Activated CD4-positive, CD25-positive, alpha-beta regulatory T cell treated with anti-CD3 and anti-CD28 coated beads, Interleukin-2, amount 50 U/mL, for 24 hours (primary cell): ENCODE results near the gene SKP1.

ENCODE experiments used
- ATAC-seq, 2 donors: fragments of 150-1000 bp; cut with Tn5 transposase; one replicate each; pipeline ENCODE4 v1.10.0; 2021; ENCODE audit warnings: mild to moderate bottlenecking in 1 of 2, moderate library complexity in 1 of 2

The SKP1 gene

DNA sequence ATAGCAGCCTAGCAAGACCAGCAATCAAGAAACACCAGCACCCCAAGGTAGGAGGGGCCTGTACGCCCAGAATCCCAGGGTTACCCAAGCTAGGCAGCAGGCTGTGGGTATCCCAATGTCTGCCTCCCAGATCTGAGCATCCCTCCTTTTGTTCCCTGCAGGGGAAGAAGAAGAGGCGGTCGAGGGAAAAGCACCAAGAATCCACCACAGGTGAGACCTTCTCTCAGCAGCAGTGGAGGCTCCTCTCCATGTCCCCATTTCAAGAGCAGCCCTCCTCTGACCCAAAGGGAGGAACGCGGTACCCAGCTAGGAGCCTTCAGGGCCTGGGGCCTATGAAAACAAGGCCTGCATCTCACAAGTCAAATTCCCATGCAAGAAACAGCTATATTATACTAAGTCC, 33.3 kb downstream of the SKP1 start:
- ATAC-seq = no peak

DNA sequence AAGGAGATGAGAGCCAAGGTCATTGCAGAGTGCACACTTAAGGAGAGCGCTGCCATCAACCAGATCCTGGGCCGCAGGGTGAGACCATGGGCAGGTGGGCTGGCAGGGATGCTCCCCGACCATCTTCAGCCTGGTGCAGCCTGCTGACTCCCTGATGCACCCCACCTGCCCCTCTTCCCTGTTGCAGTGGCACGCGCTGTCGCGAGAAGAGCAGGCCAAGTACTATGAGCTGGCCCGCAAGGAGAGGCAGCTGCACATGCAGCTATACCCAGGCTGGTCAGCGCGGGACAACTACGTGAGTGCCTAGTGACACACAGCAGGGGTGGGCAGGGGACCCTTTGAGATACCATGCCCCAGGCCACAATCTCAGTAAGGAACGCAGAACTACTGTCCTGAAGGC, 33.9 kb downstream of the SKP1 start:
- ATAC-seq = no peak

DNA sequence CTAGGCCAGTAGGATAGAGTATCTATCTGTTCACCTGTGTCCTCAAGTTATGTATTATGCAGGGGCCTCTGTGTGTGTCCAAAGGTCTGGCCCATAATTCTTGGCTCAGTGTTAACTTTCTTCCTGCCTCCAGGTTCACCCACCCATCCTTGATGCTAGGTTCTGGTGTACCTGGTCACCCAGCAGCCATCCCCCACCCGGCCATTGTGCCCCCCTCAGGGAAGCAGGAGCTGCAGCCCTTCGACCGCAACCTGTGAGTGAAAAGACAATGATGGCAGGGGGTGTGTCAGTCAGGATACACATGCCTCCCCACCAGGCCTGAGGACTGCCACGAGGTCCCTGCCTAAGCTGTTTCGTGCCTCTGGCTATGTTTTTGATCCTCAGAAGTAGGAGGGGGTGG, 34.7 kb downstream of the SKP1 start:
- no peak for ATAC-seq

DNA sequence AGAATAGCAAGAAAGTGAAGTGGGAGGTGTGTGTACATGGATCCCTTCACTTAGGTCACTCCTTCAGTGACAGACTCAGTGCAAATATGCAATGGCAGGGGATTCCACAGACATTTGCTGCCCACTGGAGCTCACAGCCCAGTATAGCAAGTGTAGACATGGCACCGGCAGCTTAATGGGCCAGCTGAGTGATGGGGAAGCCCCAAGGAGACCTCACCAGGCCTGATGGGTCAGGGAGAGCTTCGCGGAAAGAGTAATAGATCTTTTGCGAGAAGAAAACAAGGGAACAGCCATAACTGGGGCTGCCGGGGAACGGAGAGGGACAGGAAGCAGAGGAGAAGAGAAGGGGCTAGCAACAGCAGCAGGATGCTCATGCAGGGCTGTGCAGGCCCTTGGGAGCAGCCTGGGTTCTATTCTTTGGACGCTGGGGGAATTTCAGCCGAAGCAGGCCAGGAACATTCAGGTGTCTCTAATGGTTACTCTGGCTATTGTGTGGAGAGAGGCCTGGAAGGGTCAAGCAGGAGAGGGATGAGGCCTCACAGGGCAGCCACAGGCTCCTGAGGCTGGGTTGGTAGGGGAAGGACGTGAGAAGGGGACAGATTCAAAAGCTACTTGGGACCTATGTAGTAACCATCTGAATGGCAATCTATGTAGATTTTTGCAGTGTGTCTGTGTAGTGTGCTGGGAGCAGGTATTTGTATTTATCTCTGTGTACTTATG, 35.3 kb downstream of the SKP1 start:
- peak in 1 of 2 donors; percentile 7 for ATAC-seq

DNA sequence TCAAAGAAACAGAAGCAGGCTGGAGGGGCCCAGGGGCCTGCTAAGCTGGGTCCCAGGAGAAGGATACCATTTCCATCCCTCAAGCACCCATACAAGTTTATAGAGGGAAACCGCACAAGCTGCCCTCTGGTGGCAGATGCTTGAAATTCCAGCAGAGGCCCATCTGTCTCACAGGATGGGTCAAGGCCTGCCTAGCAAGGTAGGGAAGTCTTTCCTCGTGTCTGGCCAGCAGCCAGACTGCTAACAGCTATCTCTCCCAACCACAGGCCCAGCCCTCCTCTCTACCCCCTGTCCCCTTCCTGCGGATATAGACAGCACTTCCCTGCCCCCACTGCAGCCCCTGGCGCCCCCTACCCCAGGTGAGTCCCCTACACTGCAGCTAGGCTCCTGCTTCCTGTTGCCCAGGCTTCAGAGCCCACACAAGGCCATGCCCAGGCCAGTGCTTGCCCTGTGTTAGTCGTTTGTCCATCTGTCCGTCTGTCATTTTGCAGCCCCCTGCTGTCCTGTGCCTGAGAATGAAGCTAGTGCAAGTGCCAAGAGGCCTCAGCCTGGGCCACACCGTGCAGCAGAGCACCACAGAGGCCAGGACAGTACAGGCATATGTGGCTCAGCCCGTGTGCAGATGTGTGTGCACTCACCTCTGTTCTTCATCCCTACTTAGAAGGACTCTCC, 36.1 kb downstream of the SKP1 start:
- ATAC-seq = peak; percentile 36 to 37

DNA sequence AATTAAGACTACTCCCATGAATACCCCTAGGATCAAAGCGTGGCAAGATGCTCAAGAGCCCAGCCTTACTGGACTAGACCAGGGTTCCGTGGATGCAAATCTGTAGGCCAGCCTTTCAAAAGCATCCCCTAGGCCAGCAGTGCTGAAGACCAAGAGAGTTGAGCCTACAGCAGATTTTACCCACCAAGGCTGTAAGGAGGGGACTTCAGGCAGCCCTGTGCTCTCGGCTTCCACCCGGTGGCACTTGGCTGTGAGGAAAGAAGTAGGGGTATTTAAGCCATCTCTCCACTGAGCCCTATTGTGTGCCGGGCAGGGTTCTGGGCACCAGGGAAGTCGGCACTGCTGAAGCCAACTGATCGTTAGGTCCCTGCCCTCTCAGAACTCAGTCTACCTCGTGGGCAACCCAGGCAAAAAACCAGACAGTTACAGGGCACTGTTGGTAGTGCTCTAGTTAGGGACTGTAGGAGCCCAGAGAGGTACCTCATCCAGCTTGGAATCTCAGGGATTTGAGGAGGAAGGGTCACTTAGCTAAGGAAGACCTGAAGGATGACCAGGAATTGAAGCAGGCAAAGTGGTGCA, 36.8 kb downstream of the SKP1 start:
- ATAC-seq = no peak

DNA sequence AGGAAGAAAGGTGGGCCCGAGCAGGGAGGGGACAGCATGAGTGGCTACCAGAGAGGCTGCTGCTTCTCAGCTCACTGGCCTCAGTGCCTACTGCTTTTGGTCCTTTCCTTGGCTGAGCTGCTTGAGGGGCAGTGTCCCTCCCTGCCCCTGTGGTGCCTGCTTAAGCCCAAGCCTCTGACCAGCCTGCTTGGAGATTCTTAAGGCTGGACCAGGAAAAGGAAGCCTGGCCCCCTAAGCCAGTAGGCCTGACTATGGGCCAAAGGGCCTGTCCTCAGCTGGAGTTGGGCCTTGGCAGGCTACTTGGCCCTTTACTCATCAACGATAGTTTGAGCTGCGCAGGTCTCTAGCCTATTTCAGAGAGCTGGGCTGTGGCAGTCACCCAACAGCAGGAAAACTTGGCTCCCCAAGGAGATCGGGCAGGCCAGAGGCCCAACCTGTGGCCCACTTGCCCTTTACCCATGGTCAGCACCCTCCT, 37.3 kb downstream of the SKP1 start:
- no peak for ATAC-seq

DNA sequence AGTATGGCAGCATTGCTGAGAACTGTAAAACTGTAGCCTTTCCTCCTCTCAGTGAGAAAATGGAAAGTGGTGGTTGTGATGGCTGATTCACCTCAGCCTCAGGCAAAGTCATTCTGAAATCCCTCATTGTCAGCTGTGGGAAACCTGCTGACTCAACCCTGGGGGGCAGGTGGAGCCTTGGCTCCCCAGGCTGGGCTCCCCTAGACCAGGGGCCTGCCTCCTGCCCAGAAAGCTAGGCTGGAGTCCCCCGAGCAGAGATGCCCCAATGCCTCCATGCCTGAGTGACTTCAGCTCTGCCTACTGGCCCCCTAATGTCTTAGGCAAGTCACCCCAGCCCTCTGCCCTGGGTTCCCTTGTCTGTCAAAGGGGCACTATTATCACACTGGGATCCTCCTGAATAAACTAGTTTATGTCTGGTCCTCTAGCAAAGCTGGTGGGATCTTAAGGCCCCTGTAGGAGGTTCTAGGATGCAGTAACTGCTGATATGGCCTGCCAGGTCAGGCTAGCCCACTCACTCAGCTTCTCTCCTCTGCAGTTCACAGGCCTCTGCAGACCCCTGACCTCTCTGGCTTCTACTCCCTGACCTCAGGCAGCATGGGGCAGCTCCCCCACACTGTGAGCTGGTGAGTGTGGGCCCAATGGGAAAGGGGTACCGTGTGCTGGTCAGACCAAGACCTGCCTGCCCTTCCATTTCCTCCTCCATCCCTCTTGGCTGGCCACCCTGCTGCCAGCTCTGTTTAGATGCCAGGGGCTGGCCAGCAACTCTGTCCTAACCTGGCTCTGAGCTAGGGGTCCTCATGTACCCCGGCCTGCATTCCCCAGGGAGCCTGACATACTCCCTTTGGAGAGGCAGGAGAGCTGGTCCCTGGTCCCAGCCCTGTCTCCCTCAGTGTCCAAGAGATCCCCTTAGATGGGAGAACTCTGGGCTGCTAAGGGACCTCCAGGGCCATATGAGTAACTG, 38.1 kb downstream of the SKP1 start:
- peak; percentile 88 for ATAC-seq

DNA sequence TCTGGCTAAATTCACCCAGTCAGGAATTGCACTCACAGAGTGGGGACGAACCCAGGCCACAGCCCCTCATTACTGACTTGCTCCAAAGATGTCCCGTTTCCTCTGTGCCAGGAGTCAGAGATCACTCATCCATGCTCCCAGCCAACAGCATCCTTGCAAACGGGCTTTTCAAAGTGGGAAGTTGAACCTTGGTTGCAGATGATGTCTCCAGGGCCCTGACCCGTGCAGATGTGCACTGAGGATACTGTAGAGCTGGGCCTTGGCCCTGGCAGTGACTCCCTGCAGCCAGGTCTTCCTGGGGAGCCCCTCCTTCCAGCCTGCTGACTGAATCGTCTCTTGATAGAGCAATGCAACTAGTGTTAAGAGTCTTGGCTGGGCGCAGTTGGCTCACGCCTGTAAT, 40.0 kb downstream of the SKP1 start:
- ATAC-seq = no peak

DNA sequence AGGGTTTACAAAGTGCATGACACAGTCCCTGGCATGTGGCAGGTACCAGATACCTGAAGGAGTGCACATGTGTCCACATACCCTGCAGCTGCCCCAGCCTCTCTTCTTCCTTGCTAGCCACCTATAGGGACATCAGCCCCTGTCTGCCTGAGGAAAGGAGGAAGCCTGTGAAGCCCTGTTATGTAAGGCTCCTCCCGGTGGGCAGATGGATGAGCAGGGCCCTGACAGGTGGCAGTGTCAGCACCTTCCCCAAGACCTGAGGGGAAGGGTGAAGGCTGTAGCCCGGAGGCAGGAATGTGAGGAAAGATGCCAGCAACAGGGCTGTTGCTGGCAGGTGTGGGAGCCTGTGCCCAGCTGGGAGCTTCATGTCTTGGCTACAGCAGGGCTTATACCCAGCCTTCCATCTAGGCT, 40.5 kb downstream of the SKP1 start:
- ATAC-seq = no peak

DNA sequence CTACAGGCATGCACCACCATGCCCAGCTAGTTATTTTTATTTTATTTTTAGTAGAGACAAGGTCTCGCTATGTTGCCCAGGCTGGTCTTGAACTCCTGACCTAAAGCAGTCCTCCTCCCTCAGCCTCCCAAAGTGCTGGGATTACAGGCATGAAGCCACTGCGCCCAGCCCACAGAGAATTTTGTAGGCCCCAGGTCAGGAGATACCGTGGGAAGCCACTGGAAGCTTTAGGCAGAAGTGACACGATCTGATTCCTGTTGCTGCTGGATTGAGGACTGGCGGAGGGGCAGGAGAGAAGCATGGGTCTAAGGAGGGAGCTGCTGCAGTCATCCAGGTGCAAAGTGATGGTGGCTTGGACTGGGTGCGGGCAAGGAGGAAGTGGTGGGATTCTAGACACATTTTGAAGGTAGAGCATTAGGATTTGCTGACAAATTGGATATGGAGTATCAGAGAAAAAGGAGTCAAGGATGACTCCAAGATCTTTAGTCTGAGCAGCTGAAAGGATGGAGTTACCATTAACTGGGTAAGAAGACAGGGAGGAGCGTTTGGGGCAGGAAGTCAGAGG, 41.6 kb downstream of the SKP1 start:
- ATAC-seq = no peak

DNA sequence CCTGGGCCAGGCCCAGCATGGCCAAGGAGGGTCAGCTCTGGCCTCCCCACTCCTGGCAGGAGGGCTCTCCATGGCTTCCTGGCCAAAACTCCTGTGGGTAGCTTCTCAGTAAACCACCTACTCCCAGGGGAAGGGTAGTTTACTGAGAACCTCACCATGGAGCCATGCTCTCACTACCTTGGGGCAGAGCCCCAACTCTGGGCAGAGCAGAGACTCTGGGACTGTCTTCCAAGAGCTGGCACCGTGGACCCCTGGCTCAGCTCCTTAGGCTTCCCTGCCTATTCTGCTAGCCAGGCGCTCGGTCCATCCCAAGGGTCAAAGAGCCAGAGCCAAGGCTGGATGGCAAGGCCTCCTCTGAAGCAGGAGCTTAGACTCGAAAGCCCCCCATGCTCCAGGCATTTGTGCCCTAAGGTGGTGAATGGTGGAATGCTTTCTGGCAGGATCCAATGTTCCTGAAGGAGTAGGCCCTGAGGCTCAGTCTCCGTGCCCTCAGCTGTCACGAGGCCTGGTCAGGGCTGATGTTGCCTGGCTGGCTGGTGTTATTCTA, 42.7 kb downstream of the SKP1 start:
- ATAC-seq = no peak

DNA sequence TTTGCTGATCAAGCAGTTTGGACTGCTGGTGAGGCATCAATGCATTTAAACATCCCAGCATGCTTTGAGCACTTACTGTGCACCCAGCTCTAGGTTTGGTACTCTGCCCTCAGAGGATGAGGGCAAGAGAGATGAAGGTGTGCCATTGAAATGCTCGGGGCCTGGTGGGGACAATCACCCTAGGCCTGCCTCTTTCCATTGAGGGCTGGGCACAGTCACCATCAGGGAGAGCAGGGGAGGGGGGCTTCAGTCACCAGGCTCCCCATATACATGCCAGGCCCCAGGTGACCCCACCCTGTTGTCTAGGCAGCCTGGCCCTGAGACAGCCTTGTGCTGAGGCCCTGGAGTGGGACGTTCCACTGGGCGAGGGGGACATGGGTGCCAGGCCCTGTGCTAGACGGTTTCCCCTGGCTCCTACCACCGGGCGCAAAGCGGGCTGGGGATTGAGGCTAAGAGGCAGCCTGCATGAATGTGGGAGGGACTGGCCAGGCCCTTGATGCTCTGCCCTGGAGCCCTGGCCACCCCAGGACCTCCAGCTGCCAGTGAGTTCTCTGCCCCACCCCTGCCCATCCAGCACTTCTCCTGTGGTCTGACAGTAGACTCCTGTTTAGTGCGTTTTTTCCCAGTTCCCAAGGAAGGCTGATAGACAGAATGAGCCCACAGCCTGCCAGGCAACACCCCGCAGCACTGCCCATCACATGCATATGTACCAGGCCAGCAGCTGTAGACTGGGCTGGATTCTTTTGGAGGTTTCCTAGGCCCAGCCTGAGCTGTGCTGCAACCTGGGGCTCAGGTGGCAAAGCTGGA, 43.4 kb downstream of the SKP1 start:
- ATAC-seq = peak; percentile 9 to 18

DNA sequence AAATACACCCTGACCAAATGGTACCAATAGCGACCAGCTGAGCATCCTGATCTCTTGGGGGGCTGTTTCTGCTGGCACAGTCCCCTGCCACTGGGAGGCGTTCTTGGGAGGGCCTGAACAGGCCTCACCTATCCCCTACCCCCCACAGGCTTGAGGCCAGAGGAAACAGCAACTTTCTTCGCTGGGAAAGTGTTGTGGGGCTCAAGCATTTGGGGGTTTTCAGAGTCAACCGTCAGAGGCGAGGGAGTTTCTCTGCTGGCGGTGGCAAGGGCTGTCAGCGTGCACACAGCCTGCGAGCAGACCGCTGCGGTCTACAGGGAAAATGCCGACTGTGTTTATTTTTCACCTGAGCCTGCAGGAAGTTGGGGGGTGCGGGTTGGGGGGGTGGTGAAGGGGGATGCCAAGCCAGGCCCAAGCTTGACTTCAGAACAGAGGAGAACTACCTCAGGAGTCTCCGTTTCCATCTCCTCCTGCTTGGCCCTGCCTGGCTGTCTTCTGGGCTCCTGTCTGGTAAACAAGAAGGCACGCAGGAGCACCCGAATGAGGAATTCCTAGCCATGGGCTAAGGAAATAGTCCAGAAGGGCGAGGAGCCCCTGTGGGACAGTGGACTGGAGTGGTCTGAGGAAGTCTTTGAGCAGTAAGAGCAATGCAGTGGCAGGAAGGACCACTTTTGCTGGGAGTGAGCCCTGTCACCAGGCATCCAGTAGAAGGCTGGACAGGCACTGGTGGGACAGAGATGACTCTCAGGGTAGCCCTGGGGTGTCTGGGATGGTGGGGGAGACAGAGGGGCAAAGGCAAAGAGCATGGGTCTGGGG, 44.2 kb downstream of the SKP1 start:
- ATAC-seq = peak; percentile 62 to 64

DNA sequence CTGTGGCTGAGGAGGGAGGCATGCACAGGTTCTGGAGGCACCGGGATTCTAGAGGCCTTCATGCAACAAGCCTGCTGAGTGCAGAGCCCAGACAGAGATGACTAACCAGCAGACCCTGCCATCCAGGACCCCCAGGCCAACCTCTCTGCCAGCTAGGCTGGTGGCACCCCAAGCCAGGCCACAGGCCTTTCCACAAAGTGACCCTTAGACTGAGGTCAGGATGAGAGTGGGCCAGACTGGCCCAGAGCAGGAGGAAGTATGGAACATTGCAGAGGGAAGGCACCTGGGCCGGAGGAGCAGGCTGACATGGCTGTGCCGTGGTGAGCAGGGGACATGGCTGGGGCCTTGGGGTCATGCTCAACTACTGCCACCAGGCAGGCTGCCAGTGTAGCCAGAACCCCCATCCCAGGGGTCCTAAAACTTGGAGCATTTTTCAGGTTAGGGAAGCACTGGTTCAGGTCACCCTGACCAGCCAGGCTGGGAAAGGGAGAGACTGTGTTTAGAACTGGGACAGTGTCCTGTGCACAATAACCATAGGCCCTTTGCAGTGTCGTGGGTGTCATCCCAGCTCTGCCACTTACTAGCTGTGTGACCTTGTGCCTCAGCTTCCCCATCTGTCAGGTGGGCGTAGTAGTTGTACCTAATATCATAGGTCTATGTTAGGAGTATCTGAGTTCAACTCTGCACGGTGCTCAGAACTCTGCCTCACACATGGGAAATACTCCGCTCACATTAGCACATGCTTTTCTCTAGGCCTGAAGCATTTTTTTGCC, 45.0 kb downstream of the SKP1 start:
- ATAC-seq = peak in 1 of 2 donors; percentile 1

DNA sequence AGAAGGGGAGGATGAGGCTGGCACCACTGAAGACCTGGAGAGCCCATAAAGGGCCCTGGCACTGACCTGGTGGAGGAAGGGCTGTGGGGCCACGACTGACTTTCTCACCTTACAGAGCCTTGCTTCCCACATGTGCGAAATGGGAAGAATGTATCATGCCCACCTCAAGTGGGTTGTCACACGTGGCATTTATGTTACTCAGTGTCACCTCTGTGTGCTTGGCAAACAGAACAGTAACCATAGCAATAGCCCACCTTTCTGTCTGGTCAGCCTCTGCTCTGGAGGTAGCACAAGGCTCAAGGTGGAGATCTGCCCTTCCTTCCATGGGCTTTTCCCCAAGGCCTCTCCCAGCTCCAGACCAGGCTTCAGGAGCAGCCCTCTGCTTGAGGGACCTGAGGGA, 45.6 kb downstream of the SKP1 start:
- peak; percentile 18 to 25 for ATAC-seq

DNA sequence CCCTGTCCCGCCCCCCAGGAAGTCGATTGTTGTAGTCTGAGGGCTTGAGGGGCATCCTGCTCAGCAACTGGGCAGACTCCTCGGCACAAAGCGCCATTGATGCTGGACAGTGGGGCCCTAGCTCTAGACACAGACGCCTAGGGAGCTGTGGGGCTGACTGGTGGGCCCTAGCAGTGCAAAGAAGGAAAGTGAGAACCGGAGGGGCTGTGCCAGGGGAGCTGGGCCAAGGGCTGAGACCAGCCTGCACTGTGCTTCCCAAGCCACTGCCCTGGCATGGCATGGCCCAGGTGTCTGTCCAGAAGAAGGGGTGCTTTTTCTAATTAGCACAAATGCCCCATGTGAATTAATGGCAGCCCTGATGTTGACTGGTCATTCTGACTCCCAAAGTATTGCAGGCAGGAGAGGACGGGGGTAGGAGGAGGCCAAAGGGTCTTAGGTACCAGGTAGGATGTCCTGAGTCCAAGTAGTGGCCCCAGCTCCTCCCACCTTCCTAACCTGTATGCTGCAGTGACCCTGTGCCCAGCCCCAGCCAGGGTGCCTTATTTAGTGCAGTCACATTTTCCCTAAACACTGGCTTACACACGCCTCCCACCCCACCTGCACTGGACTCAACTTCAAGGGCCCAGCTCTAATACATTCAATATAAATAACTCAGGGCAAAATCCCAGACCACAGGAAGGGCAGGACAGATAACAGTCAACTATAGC, 46.4 kb downstream of the SKP1 start:
- ATAC-seq = no peak

DNA sequence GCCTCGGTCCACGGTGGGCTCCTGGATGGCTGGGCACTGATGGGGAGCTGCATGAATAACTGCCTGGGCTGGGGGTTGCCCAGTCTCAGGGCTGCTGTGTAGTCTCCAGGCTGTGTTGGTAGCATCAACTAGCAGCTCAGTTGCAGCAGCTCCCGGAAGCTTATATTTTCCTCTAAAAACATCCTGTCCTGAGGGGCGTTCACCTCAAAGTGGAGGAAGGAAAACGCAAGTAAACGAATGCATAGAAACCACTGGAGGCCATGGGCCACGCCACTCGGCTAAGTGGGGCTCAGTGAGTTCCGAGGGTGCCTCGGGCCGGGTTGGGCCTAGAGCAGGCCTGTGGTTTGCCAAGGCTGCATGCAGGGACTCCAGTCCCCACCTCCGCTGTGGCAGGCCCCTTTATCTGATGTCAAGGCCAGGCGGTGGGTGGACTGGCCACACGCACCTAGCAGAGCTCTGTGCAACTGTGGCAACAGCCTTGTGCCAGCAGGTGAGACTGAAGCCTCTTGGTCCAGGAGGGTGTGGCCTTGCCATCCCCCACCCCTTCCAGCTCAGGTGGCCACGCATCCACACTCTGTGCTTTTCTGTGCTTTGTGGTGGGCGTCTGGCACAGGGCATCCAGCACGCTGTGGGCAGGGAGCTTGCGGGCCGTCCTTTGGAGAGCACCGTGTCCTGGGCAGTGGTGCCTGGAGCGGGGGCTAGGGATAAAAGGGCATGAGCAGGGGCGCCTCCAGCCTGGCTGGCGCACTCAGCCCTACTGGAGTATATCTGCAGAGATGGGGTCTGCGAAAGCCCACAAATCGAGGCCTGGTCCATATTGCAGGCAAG, 47.1 kb downstream of the SKP1 start:
- ATAC-seq = no peak
